Umbilical cord (tissue), 2 donors: ENCODE data around the gene ASXL3. TPM values are rescaled to one million over a fixed set of nuclear protein-coding genes. Genes with fewer than 3 reads are reported as not detected.

Source experiments
- DNase-seq: peaks from one replicate; pipeline ENCODE4 v3.0.0-alpha.2; 2015; ENCODE audit warnings: low spot score
- total RNA-seq: library from RNA; depleted of rRNA; stranded (reverse); fragments of >200 nt; gene quantifications from one replicate; pipeline ENCODE4 v1.2.3, GENCODE V29; 2014; ENCODE audit warnings: low replicate concordance; ENCODE audit not compliant: insufficient read depth

The ASXL3 gene
- total RNA-seq, 1 donor from 2014 or later, result 15.9 TPM

- no peak for DNase-seq
These were observed 82.8 kb downstream of the ASXL3 start for GRCh38 chr18:33660696-33661310.

DNA sequence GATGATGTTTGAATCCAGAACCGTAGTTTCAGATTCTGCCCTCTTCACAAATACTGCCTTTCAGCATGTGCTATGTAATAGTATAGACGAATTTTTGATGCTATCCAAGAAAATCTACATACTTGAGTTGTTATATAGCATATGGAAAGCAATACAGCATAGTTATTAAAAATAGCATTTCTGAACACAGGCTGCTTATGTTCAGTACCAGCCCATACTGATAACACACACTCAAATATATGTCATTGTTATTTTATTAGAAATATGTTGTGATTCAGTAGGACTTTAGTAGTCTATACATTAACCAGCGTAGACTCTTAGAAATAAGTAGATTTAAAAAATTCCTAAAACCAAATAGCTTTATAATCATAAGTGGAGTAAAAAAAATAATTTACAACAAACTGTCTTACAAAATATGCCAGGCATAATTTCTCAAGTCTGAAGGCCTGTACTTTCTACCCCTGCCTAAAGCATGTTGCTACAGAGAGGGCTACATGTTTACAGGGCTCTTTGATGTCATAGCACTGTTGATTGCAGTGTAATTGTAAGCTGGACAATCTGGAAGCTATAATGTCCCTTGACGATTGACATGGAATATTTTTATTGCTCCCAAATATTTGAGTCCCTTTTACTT, 86.3 kb downstream of the ASXL3 start:
- DNase-seq, result no peak

DNA sequence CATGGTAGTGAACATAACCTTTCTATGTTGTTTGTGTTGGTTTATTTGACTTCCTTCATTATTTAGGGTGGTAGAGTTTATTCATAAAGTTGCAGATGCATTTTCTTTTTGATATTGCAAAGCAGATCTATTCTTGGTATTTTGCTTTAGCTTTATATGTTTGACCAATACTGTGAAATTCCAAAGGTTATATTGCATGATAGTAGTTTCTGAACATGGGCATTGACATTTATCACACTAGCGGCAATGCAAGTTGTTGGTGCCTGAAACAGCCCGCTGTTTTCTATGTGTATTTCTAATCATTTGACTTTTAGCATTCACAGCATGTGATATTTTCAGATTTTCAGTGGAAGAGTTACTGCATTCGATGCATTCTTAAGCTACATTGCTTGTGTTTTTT, 87.2 kb downstream of the ASXL3 start:
- DNase-seq, result no peak

GRCh38 chr18:33665641-33666040, 87.6 kb downstream of the ASXL3 start:
- DNase-seq, result no peak

DNA sequence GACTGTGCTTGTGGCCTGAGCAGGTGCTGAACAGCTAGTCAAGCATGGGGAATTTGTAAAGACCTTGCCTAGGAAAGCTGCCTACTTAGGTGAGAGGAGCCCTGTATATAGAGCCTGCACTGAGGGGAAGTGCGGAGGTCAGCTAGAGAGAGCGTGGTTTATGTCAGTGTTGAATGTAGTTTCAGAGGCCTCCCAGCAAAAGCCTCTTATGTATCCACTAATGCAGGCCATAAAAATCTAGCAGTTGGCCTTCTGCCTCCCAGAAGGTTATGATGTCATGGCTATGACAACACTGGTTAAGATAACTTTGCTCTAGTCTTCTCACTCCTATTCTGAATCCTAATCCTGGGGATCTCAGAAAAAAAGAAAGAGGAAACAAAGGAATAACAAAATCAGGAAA, 88.9 kb downstream of the ASXL3 start:
- peak; percentile 78 for DNase-seq

- no peak for DNase-seq
These were observed 91.6 kb downstream of the ASXL3 start for GRCh38 chr18:33669589-33669988.

DNA sequence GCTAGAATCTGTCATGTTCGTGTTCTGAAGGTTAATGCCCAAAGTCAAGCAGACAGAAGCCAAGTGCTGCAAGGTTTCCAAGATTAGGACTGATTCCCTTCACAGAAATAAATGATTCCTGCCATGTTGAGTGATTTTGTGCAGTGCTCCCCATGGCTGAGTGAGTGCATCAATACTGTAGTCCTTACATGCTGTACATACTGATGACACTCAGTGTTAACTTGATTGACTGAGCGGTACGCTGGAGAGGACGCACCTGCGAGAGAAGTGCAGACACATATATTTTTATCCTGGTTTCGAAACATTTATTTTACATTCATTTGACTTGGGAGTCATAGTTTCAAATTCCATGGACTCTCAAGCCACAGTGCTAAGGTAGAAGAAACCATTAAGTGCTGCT, 92.0 kb downstream of the ASXL3 start:
- DNase-seq, result no peak

GRCh38 chr18:33673689-33674088, 95.7 kb downstream of the ASXL3 start:
- no peak for DNase-seq

DNA sequence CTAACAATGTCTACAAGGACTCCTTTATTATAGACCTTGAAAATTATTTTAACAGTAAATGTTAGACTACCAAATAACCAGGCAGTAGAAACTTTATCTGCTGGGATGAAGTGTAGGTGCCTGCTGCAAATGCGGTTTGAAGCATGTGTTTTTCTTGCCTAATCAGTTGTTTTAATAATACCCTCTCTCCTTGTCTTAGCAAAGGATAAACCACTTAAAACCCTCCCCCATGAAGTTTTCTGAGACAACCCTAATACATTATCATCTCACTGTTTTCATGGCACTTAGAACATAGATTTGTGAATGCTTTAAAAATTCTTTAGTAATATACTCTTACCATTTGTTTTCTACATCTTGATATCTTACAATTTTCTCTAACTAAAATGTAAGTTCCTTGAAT, 98.6 kb downstream of the ASXL3 start:
- DNase-seq, result no peak

DNA sequence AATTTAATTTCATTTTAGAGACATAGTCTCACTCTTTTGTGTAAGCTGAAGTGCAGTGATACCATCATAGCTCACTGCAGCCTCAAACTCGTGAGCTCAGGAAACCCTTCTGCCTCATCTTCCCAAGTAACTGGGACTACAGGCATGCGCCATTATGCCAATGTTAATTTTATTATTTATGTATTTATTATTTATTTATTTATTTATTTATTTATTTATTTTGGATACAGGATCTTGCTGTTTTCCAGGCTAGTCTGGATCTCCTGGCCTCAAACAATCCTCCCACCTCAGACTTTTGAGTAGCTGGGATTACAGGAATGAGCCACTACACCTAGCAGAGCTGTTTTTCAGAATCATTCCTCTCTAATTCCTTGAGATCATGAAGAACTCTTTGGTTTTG, 99.9 kb downstream of the ASXL3 start:
- DNase-seq, result no peak

- no peak for DNase-seq
These were observed 104.4 kb downstream of the ASXL3 start for GRCh38 chr18:33682436-33682835.

GRCh38 chr18:33694593-33694992, 116.6 kb downstream of the ASXL3 start:
- no peak for DNase-seq

DNA sequence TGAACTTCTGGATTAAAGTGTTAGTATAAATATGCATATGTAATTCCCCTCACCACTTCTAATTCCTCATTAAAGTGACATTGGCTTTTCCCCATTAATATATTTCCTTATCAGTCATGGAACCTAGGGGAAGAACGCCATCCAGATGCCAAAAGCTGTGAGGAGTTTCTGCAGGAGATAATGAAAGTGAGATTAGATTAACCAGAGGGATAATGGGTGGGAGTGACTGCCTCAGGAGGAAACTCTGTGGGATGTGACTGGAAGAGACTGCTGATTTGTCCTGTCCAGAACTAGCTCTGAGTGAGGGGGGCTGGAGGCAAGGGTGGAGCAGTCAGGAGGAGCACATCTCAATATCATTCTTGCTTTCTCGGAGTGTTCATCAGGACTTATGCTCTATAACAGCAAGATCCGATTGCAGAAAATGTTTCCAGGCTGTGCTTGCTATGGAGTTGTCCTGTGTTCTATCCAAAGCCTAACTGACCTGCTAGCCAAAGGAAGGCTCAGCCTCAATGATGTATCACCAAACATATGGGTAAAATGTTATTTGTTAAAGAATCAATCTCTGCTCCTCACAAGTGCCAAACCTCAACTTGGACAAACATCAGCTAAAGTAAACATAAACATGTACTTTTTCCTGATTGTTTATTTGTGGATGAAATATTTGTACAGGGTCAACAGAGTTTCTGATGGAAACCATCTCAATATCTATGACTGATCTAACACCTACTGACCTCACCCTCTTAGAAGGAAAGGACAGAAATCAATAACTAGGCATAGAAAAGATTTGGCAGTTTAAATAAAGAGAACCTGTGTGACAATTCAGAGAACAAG, 118.5 kb downstream of the ASXL3 start:
- DNase-seq, result no peak

- no peak for DNase-seq
These were observed 119.5 kb downstream of the ASXL3 start for GRCh38 chr18:33697498-33697897.

GRCh38 chr18:33699372-33699771, 121.4 kb downstream of the ASXL3 start:
- no peak for DNase-seq

GRCh38 chr18:33700513-33700976, 122.5 kb downstream of the ASXL3 start:
- no peak for DNase-seq

DNA sequence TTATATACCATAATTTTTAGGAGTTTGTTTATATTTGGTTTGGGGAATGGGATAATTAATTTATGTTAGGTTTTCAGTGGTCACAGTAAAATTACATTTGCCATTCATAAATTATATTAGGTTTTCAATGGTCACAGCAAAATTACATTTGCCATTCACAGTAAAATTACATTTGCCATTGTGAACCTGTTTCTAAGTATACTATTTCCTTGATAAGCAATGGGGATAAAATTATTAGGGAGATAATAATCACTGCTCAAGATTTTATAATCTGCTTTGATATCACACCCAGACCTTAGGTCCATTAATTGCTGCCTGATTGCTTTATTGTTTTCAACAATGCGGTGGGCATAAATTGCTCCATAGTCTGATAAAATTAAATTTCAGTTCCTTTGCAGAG, 124.6 kb downstream of the ASXL3 start:
- DNase-seq, result no peak

DNA sequence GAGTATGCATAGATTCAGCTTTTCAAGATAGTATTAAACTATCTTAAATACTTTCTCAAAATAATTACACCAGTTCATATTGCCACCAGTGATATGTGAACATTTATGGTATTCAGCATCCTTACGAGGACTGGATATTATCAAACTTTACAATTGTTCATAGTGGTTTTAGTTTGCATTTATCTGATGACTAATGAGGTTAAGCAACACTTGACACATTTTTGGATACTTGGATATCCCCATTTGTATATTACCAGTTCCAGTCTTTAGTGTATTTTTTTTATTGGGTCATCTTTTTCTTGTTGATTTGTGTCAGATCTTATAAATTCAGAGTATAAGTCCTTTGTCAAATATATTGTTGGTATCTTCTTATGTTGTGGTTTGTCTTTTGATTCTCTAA, 128.4 kb downstream of the ASXL3 start:
- DNase-seq, result no peak

GRCh38 chr18:33708876-33709275, 130.9 kb downstream of the ASXL3 start:
- DNase-seq, result no peak

DNA sequence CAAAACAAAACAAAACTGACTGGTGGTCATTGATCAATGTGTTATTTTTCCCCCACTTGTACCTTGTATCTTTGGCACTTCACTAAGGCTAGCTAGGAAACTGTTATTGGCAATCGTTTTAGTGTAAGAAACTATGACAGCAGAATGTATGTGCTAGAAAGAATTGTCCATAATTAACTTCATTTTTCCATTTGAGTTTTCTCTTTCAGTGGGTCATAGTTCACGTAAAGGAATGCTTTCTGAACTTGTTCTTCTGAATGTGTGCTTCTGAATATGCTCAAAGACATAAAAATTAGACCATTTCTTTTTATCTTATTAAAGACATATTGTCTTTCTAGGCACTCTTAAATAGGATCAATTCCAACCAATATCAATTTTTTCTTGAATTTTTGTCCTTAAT, 132.2 kb downstream of the ASXL3 start:
- DNase-seq, result no peak

DNA sequence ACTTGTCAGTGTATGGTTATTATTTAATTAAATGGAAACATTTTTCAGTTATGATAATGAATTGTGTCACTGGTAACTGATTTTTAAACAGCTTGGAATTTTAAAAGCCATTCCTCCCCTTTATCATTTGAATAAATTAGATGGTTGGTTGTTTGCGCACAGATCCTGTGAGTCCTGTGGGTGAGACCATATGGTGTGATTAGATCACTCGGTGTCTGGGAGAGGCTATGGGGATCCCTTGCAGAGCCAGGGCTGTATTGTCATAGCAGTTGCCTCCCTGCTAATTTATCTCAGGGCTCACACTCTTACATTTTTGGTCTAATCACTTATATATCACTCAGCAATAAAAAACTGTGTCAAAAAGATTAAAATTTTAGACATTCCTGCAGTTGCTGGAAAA, 133.5 kb downstream of the ASXL3 start:
- DNase-seq, result no peak

GRCh38 chr18:33712719-33713118, 134.7 kb downstream of the ASXL3 start:
- no peak for DNase-seq
